Trophoblast cell (in vitro differentiated cells and primary cell): ENCODE measurements around the gene TSPAN32.
"Not testable (repeated sequence)": the region's sequence is repeated elsewhere in the genome, so short reads cannot be mapped to it uniquely, and the experiment has no call there.

ENCODE experiments used
- DNase-seq, 2 donors: peaks; one replicate each; pipeline ENCODE4 v3.0.0-alpha.2; 2016
- H2AFZ ChIP-seq: 2 replicates; pipeline ENCODE4 v1.6.1; 2013; ENCODE audit warnings: low read length, moderate library complexity, mild to moderate bottlenecking; ENCODE audit not compliant: insufficient read depth, poor library complexity
- H2AK5ac ChIP-seq: 2 replicates; pipeline ENCODE4 v1.6.1; 2013; ENCODE audit warnings: mild to moderate bottlenecking, low read length
- H2BK120ac ChIP-seq: 2 replicates; pipeline ENCODE4 v1.6.1; 2013; ENCODE audit warnings: low read length, mild to moderate bottlenecking, moderate library complexity; ENCODE audit not compliant: insufficient read depth, poor library complexity
- H2BK12ac ChIP-seq: 2 replicates; pipeline ENCODE4 v1.6.1; 2013; ENCODE audit warnings: mild to moderate bottlenecking, low read length, moderate library complexity
- H2BK5ac ChIP-seq: 2 replicates; pipeline ENCODE4 v1.6.1; 2013; ENCODE audit warnings: low read length, low read depth, moderate library complexity, mild to moderate bottlenecking; ENCODE audit not compliant: poor library complexity
- H3K14ac ChIP-seq: 2 replicates; pipeline ENCODE4 v1.6.1; 2013; ENCODE audit warnings: mild to moderate bottlenecking, low read length
- H3K18ac ChIP-seq: 2 replicates; pipeline ENCODE4 v1.6.1; 2013; ENCODE audit warnings: mild to moderate bottlenecking, low read length
- H3K23ac ChIP-seq: 2 replicates; pipeline ENCODE4 v1.6.1; 2013; ENCODE audit warnings: low read length
- H3K27ac ChIP-seq: 2 replicates; pipeline ENCODE4 v1.5.1; 2013; ENCODE audit warnings: low read depth, mild to moderate bottlenecking, inconsistent platforms, low read length, moderate library complexity
- H3K27me3 ChIP-seq: 2 replicates; pipeline ENCODE4 v1.6.1; 2013; ENCODE audit warnings: inconsistent platforms, mild to moderate bottlenecking, low read length, moderate library complexity; ENCODE audit not compliant: insufficient read depth
- H3K36me3 ChIP-seq, 2 experiments: 1 replicate in 1 of 2; 2 replicates in 1 of 2; pipeline ENCODE4 v1.6.1; 2013; ENCODE audit warnings: low read length in 2 of 2, mild to moderate bottlenecking in 2 of 2, moderate library complexity in 1 of 2; ENCODE audit not compliant: insufficient read depth in 2 of 2, control insufficient read depth in 1 of 2
- H3K4ac ChIP-seq: 2 replicates; pipeline ENCODE4 v1.6.1; 2013; ENCODE audit warnings: low read depth, mild to moderate bottlenecking, low read length, moderate library complexity
- H3K4me1 ChIP-seq, 2 experiments: 1 replicate in 1 of 2; 2 replicates in 1 of 2; pipeline ENCODE4 v1.6.1; 2013; ENCODE audit warnings: low read length in 2 of 2, mild to moderate bottlenecking in 2 of 2, moderate library complexity in 1 of 2; ENCODE audit not compliant: insufficient read depth in 2 of 2, control insufficient read depth in 1 of 2
- H3K4me2 ChIP-seq: 2 replicates; pipeline ENCODE4 v1.6.1; 2013; ENCODE audit warnings: inconsistent platforms, mild to moderate bottlenecking, low read length, moderate library complexity
- H3K4me3 ChIP-seq: 2 replicates; pipeline ENCODE4 v1.5.1; 2013; ENCODE audit warnings: mild to moderate bottlenecking, low read depth, low read length, inconsistent platforms
- H3K79me1 ChIP-seq: one replicate; pipeline ENCODE4 v1.6.1; 2013; ENCODE audit warnings: low read length
- H3K79me2 ChIP-seq: 2 replicates; pipeline ENCODE4 v1.6.1; 2013; ENCODE audit warnings: low read length, mild to moderate bottlenecking; ENCODE audit not compliant: control insufficient read depth, insufficient read depth, poor library complexity
- H3K9ac ChIP-seq: 2 replicates; pipeline ENCODE4 v1.6.1; 2013; ENCODE audit warnings: mild to moderate bottlenecking, low read length
- H3K9me3 ChIP-seq: 2 replicates; pipeline ENCODE4 v1.6.1; 2013; ENCODE audit warnings: low read depth, mild to moderate bottlenecking, control low read depth, inconsistent platforms, low read length; ENCODE audit not compliant: insufficient read depth
- H4K12ac ChIP-seq: 2 replicates; pipeline ENCODE4 v1.6.1; 2013; ENCODE audit warnings: low read depth, mild to moderate bottlenecking, low read length, moderate library complexity
- H4K8ac ChIP-seq: 2 replicates; pipeline ENCODE4 v1.6.1; 2013; ENCODE audit warnings: low read depth, mild to moderate bottlenecking, low read length, moderate library complexity
- H4K91ac ChIP-seq: one replicate; pipeline ENCODE4 v1.6.1; 2013; ENCODE audit warnings: low read depth, mild to moderate bottlenecking, low read length, moderate library complexity
- WGBS: extraction: QIAGEN DNeasy Blood & Tissue Kit; methylation state at CpG from one replicate; pipeline ENCODE4 v1.1.7; 2013; ENCODE audit warnings: missing lambda C conversion rate; ENCODE audit not compliant: insufficient read length, insufficient coverage; ENCODE audit errors: extremely low coverage; 5-methylcytosine and 5-hydroxymethylcytosine counted together

TSPAN32 gene

DNA sequence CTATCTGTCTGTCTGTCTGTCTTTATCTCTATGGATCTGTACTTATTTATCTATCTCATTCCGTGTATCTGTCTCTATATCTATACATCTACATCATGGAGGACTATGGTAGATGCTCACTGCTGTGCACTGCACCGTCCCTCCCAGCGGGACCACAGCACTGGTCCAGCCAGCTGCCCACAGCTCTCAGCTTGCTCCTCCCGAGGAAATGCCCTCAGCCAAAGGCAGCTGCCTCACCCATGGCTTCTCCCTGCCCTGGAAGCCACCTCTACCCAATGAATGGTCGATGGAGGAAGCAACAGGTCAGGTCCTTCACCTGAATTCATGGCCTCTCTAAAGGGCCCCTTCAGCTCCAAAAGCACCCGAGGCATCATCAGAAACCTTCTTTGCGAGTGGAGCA lies 60.6 kb downstream of the TSPAN32 start:
- Histone ChIP-seq H3K4ac (no peak overlapping the region), H3K23ac (no peak overlapping the region), H2BK12ac (no peak overlapping the region), H3K9me3 (peaks cover 15% of the 10 kb centered on the region), H3K4me1 (no peaks in the 10 kb centered on the region), H4K8ac (no peak overlapping the region), H3K4me2 (no peak overlapping the region), H3K27ac (no peak overlapping the region), H2AFZ (no peak overlapping the region), H3K9ac (no peak overlapping the region), H2BK5ac (no peak overlapping the region), H2BK120ac (no peak overlapping the region), H3K79me1 (no peaks in the 10 kb centered on the region), H3K14ac (no peak overlapping the region), H4K12ac (no peak overlapping the region), H3K79me2 (no peaks in the 10 kb centered on the region), H3K4me3 (no peak overlapping the region), H2AK5ac (no peak overlapping the region), H3K27me3 (no peaks in the 10 kb centered on the region), H3K18ac (no peak overlapping the region), H4K91ac (no peak overlapping the region), H3K36me3 (no peaks in the 10 kb centered on the region)
- WGBS, result no CpG with 5 or more reads among the region's 7 CpGs
- no peak for DNase-seq

DNA sequence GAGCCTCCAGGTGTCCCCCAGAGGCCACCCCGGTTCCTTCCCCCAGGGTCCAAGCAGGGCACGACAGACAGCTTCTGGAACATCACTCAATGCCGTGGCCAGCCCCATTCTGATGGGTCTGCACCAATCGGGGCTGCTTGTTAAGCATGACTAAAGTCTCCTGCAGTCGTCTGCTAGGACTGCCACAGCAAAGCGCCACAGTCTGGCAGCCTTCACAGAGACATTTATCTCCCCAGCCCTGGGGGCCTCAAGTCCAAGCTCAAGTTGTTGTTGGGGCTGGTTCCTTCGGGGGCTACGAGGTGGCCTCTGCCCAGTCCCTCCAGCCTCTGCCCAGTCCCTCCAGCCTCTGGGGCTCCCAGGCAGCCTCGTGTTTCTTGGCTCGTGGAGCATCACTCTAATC lies 61.3 kb downstream of the TSPAN32 start:
- Histone ChIP-seq H4K12ac (no peak overlapping the region), H3K79me1 (no peaks in the 10 kb centered on the region), H3K9ac (no peak overlapping the region), H3K4me1 (no peaks in the 10 kb centered on the region), H2AFZ (no peak overlapping the region), H2AK5ac (no peak overlapping the region), H3K4ac (no peak overlapping the region), H3K27ac (no peak overlapping the region), H3K18ac (no peak overlapping the region), H3K4me3 (no peak overlapping the region), H2BK120ac (no peak overlapping the region), H3K9me3 (peaks cover 15% of the 10 kb centered on the region), H4K91ac (no peak overlapping the region), H4K8ac (no peak overlapping the region), H3K23ac (no peak overlapping the region), H2BK12ac (no peak overlapping the region), H3K14ac (no peak overlapping the region), H3K4me2 (no peak overlapping the region), H3K79me2 (no peaks in the 10 kb centered on the region), H3K36me3 (no peaks in the 10 kb centered on the region), H3K27me3 (no peaks in the 10 kb centered on the region), H2BK5ac (no peak overlapping the region)
- WGBS, result no CpG with 5 or more reads among the region's 10 CpGs
- DNase-seq, result no peak

DNA sequence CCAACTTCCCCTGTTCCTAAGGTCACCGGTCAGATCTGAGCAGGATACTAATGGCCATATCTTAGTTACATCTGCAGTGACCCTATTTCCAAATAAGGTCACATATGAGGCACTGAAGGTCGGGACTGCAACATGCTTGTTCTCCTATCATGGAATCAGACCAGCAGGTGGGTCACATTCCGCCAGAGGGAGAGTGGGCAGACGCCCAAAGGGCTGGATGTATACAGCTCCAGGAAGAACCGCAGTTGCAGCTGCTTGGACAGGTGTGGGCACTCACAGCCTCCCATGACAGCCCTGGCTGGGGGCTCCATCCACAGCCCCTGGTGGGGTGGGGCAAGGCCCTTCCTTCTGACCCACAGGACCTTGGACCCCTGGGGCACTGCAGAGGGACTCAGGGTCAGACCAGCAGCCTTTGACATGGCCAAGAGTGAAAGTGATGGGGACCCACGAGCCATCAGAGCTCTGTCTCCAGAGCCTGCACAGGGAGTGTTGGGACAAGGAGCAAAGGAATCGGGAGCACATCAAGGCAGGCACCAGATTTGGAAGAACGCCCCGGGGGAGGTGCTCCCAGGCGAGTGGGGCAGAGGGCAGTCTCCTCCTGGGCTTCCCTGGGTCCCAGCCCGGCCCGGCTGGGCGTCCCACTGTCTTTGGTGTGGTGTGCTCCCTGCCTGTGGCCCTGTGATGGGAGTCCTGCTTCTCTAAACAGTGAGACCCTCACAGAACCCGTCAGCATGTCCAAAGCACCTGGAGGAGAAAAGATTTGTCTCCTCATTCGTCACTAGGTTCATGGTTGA lies 62.0 kb downstream of the TSPAN32 start:
- Histone ChIP-seq H3K36me3 (no peaks in the 10 kb centered on the region), H2BK12ac (no peak overlapping the region), H3K9ac (no peak overlapping the region), H3K14ac (no peak overlapping the region), H3K4me2 (no peak overlapping the region), H2AFZ (no peak overlapping the region), H3K9me3 (peaks cover 13% of the 10 kb centered on the region), H3K27me3 (no peaks in the 10 kb centered on the region), H3K4me3 (no peak overlapping the region), H3K4ac (no peak overlapping the region), H4K91ac (no peak overlapping the region), H4K8ac (no peak overlapping the region), H2AK5ac (no peak overlapping the region), H3K18ac (no peak overlapping the region), H4K12ac (no peak overlapping the region), H3K79me2 (no peaks in the 10 kb centered on the region), H3K4me1 (no peaks in the 10 kb centered on the region), H3K23ac (no peak overlapping the region), H2BK120ac (no peak overlapping the region), H3K79me1 (no peaks in the 10 kb centered on the region), H3K27ac (no peak overlapping the region), H2BK5ac (no peak overlapping the region)
- DNase-seq, result no peak
- no CpG with 5 or more reads among the region's 15 CpGs for WGBS

DNA sequence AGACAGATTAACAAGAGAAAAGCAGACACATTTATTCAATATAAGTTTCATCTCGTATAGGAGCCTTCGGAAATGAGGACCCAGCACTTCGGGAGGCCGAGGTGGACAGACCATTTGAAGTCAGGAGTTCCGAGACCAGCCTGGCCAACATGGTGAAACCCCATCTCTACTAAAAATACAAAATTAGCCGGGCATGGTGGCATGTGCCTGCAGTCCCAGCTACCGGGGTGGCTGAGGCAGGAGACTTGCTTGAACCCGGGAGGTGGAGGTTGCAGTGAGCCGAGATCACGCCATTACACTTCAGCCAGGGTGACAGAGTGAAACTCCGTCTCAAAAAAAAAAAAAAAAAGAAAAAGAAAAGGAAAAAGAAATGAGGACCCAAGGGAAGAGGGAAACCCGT lies 62.6 kb downstream of the TSPAN32 start:
- H4K12ac ChIP-seq, H3K4me2 ChIP-seq, H3K36me3 ChIP-seq, H3K79me2 ChIP-seq, H3K9ac ChIP-seq, DNase-seq, H3K14ac ChIP-seq, H3K4me3 ChIP-seq, H2AFZ ChIP-seq, H3K4ac ChIP-seq, H3K23ac ChIP-seq, H2AK5ac ChIP-seq, H2BK120ac ChIP-seq, H3K27ac ChIP-seq, H3K79me1 ChIP-seq, H4K91ac ChIP-seq, H2BK12ac ChIP-seq, H3K18ac ChIP-seq, H3K4me1 ChIP-seq, H4K8ac ChIP-seq, H2BK5ac ChIP-seq, H3K27me3 ChIP-seq: not testable (repeated sequence)
- no CpG with 5 or more reads among the region's 12 CpGs for WGBS
- peaks cover 12% of the 10 kb centered on the region for H3K9me3 ChIP-seq
